GM12874 (cell line): ENCODE results near the gene PCBP3.

Source experiments
- CTCF ChIP-seq: IDR thresholded peaks from 2 replicates; pipeline ENCODE4 v1.5.1; 2011; ENCODE audit warnings: low read depth, mild to moderate bottlenecking, control low read depth, low read length, moderate library complexity; ENCODE audit not compliant: insufficient read depth

Gene PCBP3

GRCh38 chr21:45611296-45611695, 32.2 kb upstream of the PCBP3 start:
- TF ChIP-seq CTCF, result no peak

GRCh38 chr21:45611939-45612664, 31.4 kb upstream of the PCBP3 start:
- no peak for TF ChIP-seq CTCF

- no peak for TF ChIP-seq CTCF
These were observed 30.1 kb upstream of the PCBP3 start for GRCh38 chr21:45613396-45613795.

- no peak for TF ChIP-seq CTCF
These were observed 29.6 kb upstream of the PCBP3 start for GRCh38 chr21:45613881-45614280.

- TF ChIP-seq CTCF, result no peak
These were observed 28.3 kb upstream of the PCBP3 start for GRCh38 chr21:45615145-45615711.

GRCh38 chr21:45617021-45617921, 26.3 kb upstream of the PCBP3 start:
- no peak for TF ChIP-seq CTCF

GRCh38 chr21:45618287-45618686, 25.2 kb upstream of the PCBP3 start:
- TF ChIP-seq CTCF, result no peak
